MM.1S (cell line): ENCODE measurements around the gene PMEPA1.

Experiments
- DNase-seq: peaks from one replicate; pipeline ENCODE4 v3.0.0-alpha.2; 2015
- H2AFZ ChIP-seq: fragments of 300-600 bp; sonication (generic); 2 replicates; pipeline ENCODE4 v1.6.0; 2016; ENCODE audit warnings: antibody characterized with exemption, low read length
- H3F3A ChIP-seq: fragments of 300-600 bp; sonication (generic); 2 replicates; pipeline ENCODE4 v1.6.1; 2016; ENCODE audit warnings: mild to moderate bottlenecking, antibody characterized with exemption, low read length, moderate library complexity, mixed read lengths; ENCODE audit not compliant: insufficient read depth
- H3K27ac ChIP-seq: fragments of 300-600 bp; sonication (generic); 2 replicates; pipeline ENCODE4 v1.5.1; 2016; ENCODE audit warnings: mild to moderate bottlenecking, low read length
- H3K27me3 ChIP-seq: fragments of 300-600 bp; sonication (generic); replicated peaks from 2 replicates; pipeline ENCODE4 v1.6.0; 2016; ENCODE audit warnings: low read length; ENCODE audit not compliant: insufficient read depth
- H3K36me3 ChIP-seq: fragments of 300-600 bp; sonication (generic); replicated peaks from 2 replicates; pipeline ENCODE4 v1.6.1; 2016; ENCODE audit warnings: mild to moderate bottlenecking, low read length, mixed read lengths; ENCODE audit not compliant: insufficient read depth
- H3K4me1 ChIP-seq: fragments of 300-600 bp; sonication (generic); 2 replicates; pipeline ENCODE4 v1.6.1; 2016; ENCODE audit warnings: low read length, mixed read lengths
- H3K4me2 ChIP-seq: fragments of 300-600 bp; sonication (generic); 2 replicates; pipeline ENCODE4 v1.6.0; 2016; ENCODE audit warnings: low read depth, low read length
- H3K4me3 ChIP-seq: fragments of 300-600 bp; sonication (generic); 2 replicates; pipeline ENCODE4 v1.5.1; 2016; ENCODE audit warnings: low read length, mixed read lengths
- H3K79me2 ChIP-seq: fragments of 300-600 bp; sonication (generic); 2 replicates; pipeline ENCODE4 v1.6.1; 2016; ENCODE audit warnings: mixed run types, low read length, mixed read lengths
- H3K9ac ChIP-seq: fragments of 300-600 bp; sonication (generic); 2 replicates; pipeline ENCODE4 v1.6.1; 2016; ENCODE audit warnings: low read length, mixed read lengths
- H3K9me2 ChIP-seq: fragments of 300-600 bp; sonication (generic); replicated peaks from 2 replicates; pipeline ENCODE4 v1.6.1; 2016; ENCODE audit warnings: mild to moderate bottlenecking, low read length, mixed read lengths; ENCODE audit not compliant: insufficient read depth
- H3K9me3 ChIP-seq: fragments of 300-600 bp; sonication (generic); replicated peaks from 2 replicates; pipeline ENCODE4 v1.6.1; 2016; ENCODE audit warnings: mild to moderate bottlenecking, low read length, mixed read lengths; ENCODE audit not compliant: insufficient read depth
- H4K20me1 ChIP-seq: fragments of 300-600 bp; sonication (generic); 2 replicates; pipeline ENCODE4 v1.6.1; 2016; ENCODE audit warnings: mild to moderate bottlenecking, low read length, moderate library complexity, mixed read lengths; ENCODE audit not compliant: insufficient read depth
- EZH2 ChIP-seq: fragments of 300-600 bp; sonication (generic); optimal IDR thresholded peaks from 2 replicates; pipeline ENCODE3; 2017; ENCODE audit warnings: low read depth, mild to moderate bottlenecking, antibody characterized with exemption, low read length, mixed read lengths
- EZH2phosphoT487 ChIP-seq: fragments of 300-600 bp; sonication (generic); IDR thresholded peaks from 2 replicates; pipeline ENCODE4 v1.6.1; 2018; ENCODE audit warnings: antibody characterized with exemption, low read length
- TF ChIP-seq, protein P1 (sequence below): fragments of 300-600 bp; sonication (generic); IDR thresholded peaks from 2 replicates; pipeline ENCODE4 v1.5.1; 2016; ENCODE audit warnings: antibody characterized with exemption, low read length, mixed read lengths

Gene PMEPA1

DNA sequence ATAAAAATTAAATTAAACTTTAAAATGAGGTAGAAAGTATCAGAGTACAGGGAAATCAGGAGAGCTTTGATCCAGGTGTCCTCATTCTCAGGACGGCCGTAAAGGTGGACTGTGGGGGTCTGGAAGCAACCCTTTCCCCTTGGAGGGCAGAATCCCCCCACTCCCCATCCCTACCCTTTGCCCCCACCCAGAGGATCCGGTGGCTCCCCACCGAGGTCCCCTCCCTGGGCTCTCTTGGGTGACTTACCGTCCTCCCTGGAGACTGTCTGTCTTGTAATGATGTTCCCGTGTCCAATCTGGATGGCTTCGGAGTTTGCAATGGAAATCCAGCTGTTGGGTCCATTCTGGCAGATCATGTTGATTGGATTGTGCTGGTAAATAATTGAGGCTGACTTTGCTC, 96.9 kb downstream of the PMEPA1 start:
- H3K9me3 ChIP-seq, result no peaks in the 10 kb centered on the region
- H4K20me1 ChIP-seq, result no peaks in the 10 kb centered on the region
- TF ChIP-seq EZH2phosphoT487 (no peak), EZH2 (no peak)
- TF ChIP-seq, protein P1, sequence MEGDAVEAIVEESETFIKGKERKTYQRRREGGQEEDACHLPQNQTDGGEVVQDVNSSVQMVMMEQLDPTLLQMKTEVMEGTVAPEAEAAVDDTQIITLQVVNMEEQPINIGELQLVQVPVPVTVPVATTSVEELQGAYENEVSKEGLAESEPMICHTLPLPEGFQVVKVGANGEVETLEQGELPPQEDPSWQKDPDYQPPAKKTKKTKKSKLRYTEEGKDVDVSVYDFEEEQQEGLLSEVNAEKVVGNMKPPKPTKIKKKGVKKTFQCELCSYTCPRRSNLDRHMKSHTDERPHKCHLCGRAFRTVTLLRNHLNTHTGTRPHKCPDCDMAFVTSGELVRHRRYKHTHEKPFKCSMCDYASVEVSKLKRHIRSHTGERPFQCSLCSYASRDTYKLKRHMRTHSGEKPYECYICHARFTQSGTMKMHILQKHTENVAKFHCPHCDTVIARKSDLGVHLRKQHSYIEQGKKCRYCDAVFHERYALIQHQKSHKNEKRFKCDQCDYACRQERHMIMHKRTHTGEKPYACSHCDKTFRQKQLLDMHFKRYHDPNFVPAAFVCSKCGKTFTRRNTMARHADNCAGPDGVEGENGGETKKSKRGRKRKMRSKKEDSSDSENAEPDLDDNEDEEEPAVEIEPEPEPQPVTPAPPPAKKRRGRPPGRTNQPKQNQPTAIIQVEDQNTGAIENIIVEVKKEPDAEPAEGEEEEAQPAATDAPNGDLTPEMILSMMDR, result no peak
- no peak overlapping the region for H2AFZ ChIP-seq
- H3K27me3 ChIP-seq, result no peaks in the 10 kb centered on the region
- no peaks in the 10 kb centered on the region for H3K9me2 ChIP-seq
- peaks cover 50% of the 10 kb centered on the region for H3K79me2 ChIP-seq
- DNase-seq, result no peak
- H3K4me1 ChIP-seq, result peaks cover 13% of the 10 kb centered on the region
- H3F3A ChIP-seq, result peaks cover 4% of the 10 kb centered on the region
- H3K27ac ChIP-seq, result no peak overlapping the region
- no peak overlapping the region for H3K4me2 ChIP-seq
- peaks cover 24% of the 10 kb centered on the region for H3K36me3 ChIP-seq
- H3K9ac ChIP-seq, result no peak overlapping the region
- H3K4me3 ChIP-seq, result no peak overlapping the region

DNA sequence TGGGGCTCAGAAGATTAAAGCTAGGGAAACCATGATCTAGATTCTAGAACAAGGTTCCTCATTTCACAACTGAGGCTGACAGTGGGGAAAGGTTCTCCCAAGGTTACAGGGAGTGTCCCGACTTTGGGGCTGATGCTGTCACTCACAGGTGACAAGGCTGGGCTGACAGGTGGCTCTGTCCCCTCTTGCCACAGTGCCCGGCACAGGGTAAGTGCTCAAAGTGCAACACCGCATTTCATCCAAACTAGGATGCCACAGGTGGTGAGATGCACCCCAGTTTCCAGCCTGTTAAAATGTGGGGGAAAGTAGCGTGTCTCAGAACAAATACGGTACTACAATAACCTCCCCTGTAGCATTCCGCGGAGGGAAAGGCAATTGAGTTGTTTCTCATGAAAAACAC, 97.4 kb downstream of the PMEPA1 start:
- peaks cover 24% of the 10 kb centered on the region for H3K36me3 ChIP-seq
- H3K4me3 ChIP-seq, result no peak overlapping the region
- no peaks in the 10 kb centered on the region for H3F3A ChIP-seq
- no peak overlapping the region for H3K9ac ChIP-seq
- H3K9me3 ChIP-seq, result no peaks in the 10 kb centered on the region
- no peak overlapping the region for H3K27ac ChIP-seq
- H2AFZ ChIP-seq, result no peak overlapping the region
- TF ChIP-seq EZH2, result no peak
- TF ChIP-seq, protein P1, result no peak
- peaks cover 46% of the 10 kb centered on the region for H3K79me2 ChIP-seq
- no peaks in the 10 kb centered on the region for H3K27me3 ChIP-seq
- H3K4me1 ChIP-seq, result peaks cover 8% of the 10 kb centered on the region
- no peak for DNase-seq
- no peak overlapping the region for H3K4me2 ChIP-seq
- H4K20me1 ChIP-seq, result no peaks in the 10 kb centered on the region
- no peaks in the 10 kb centered on the region for H3K9me2 ChIP-seq

GRCh38 chr20:57611586-57612311, 98.1 kb downstream of the PMEPA1 start:
- no peaks in the 10 kb centered on the region for H3K9me3 ChIP-seq
- no peaks in the 10 kb centered on the region for H3K9me2 ChIP-seq
- no peak overlapping the region for H3K4me3 ChIP-seq
- H3K27ac ChIP-seq, result no peak overlapping the region
- H3F3A ChIP-seq, result no peaks in the 10 kb centered on the region
- H3K27me3 ChIP-seq, result no peaks in the 10 kb centered on the region
- H3K4me1 ChIP-seq, result peaks cover 2% of the 10 kb centered on the region; the same call in 1 of the 2 replicates
- TF ChIP-seq, protein P1, result no peak
- TF ChIP-seq EZH2phosphoT487 (no peak), EZH2 (no peak)
- DNase-seq, result no peak
- peaks cover 27% of the 10 kb centered on the region for H3K36me3 ChIP-seq
- H3K79me2 ChIP-seq, result peaks cover 39% of the 10 kb centered on the region
- H3K9ac ChIP-seq, result no peak overlapping the region
- H2AFZ ChIP-seq, result no peak overlapping the region
- H4K20me1 ChIP-seq, result no peaks in the 10 kb centered on the region
- H3K4me2 ChIP-seq, result no peak overlapping the region
